H1 (cell line): ENCODE data around the gene ACAP2. TPM values are rescaled to one million over a fixed set of nuclear protein-coding genes. Genes with fewer than 3 reads are reported as not detected.

ENCODE experiments used
- CTCF ChIA-PET: fragments of 300-600 bp; sonication (Branson Sonifier 250); formaldehyde crosslinking; loops from one replicate; lab custom pipeline; 2021; ENCODE audit not compliant: partially characterized antibody; lab: Charles Lee
- POLR2A ChIA-PET: fragments of 300-600 bp; sonication (Branson Sonifier 250); formaldehyde crosslinking; loops from one replicate; lab custom pipeline; 2021; ENCODE audit warnings: inconsistent platforms; ENCODE audit not compliant: partially characterized antibody; lab: Charles Lee
- DNase-seq, 2 experiments: peaks; one replicate each; pipeline versions ENCODE4 v3.0.0 to v3.0.0-alpha.2; 2010 to 2022; ENCODE audit warnings: low spot score in 2 of 2, low read depth in 1 of 2, mixed read lengths in 1 of 2
- FAIRE-seq: peaks from 2 replicates; lab custom pipeline; 2011; peaks lifted over from hg19 to GRCh38; lab: Jason Lieb, UNC
- H2AFZ ChIP-seq: 2 replicates; pipeline ENCODE4 v1.8.1; 2012; ENCODE audit warnings: low read length, inconsistent platforms
- H2AK5ac ChIP-seq: 2 replicates; pipeline ENCODE4 v1.6.1; 2013; ENCODE audit warnings: low read depth, low read length
- H2BK120ac ChIP-seq: replicated peaks from 2 replicates; pipeline ENCODE3; 2013; ENCODE audit warnings: low read depth, low read length, inconsistent platforms
- H2BK12ac ChIP-seq: 2 replicates; pipeline ENCODE4 v1.6.1; 2013; ENCODE audit warnings: low read depth, low read length
- H2BK15ac ChIP-seq: 2 replicates; pipeline ENCODE4 v1.6.1; 2013; ENCODE audit warnings: low read length
- H2BK20ac ChIP-seq: 2 replicates; pipeline ENCODE4 v1.6.1; 2013; ENCODE audit warnings: low read length
- H2BK5ac ChIP-seq: 2 replicates; pipeline ENCODE4 v1.6.1; 2013; ENCODE audit warnings: low read depth, low read length
- H3K14ac ChIP-seq: 2 replicates; pipeline ENCODE4 v1.6.1; 2013; ENCODE audit warnings: inconsistent platforms; ENCODE audit not compliant: insufficient read length
- H3K18ac ChIP-seq: 2 replicates; pipeline ENCODE4 v1.6.1; 2013; ENCODE audit warnings: low read length; ENCODE audit errors: extremely low read depth
- H3K23ac ChIP-seq: 2 replicates; pipeline ENCODE4 v1.6.1; 2013; ENCODE audit warnings: inconsistent platforms; ENCODE audit not compliant: insufficient read length
- H3K23me2 ChIP-seq: 2 replicates; pipeline ENCODE4 v1.6.1; 2013; ENCODE audit warnings: low read depth, low read length
- H3K27ac ChIP-seq: 2 replicates; pipeline ENCODE4 v1.6.1; 2011; ENCODE audit warnings: low read depth, low read length, inconsistent platforms
- H3K27me3 ChIP-seq, 4 experiments: replicated peaks in 1 of 4; 1 replicate in 1 of 4; 2 replicates in 3 of 4; pipeline versions ENCODE4 v1.6.1 to v1.8.1; 2011 to 2013; ENCODE audit warnings: low read length in 3 of 4, mild to moderate bottlenecking in 3 of 4, inconsistent platforms in 2 of 4, mixed read lengths in 2 of 4, moderate library complexity in 1 of 4; ENCODE audit not compliant: control insufficient read depth in 3 of 4, insufficient read depth in 3 of 4; ENCODE audit errors: extremely low read depth in 1 of 4
- H3K36me3 ChIP-seq, 4 experiments: 2 replicates each; pipeline versions ENCODE4 v1.6.1 to v1.8.1; 2011 to 2013; ENCODE audit warnings: mild to moderate bottlenecking in 4 of 4, low read length in 3 of 4, moderate library complexity in 2 of 4, control low read depth in 1 of 4, inconsistent platforms in 1 of 4; ENCODE audit not compliant: insufficient read depth in 4 of 4, control insufficient read depth in 2 of 4
- H3K4ac ChIP-seq: replicated peaks from 2 replicates; pipeline ENCODE3; 2013; ENCODE audit warnings: low read length, low read depth, mixed read lengths, inconsistent platforms; ENCODE audit not compliant: insufficient read length
- H3K4me1 ChIP-seq, 4 experiments: replicated peaks in 1 of 4; 1 replicate in 1 of 4; 2 replicates in 3 of 4; pipeline versions ENCODE4 v1.6.1 to v1.8.1; 2011 to 2013; ENCODE audit warnings: low read length in 3 of 4, inconsistent platforms in 2 of 4, mixed read lengths in 1 of 4; ENCODE audit not compliant: insufficient read depth in 4 of 4, control insufficient read depth in 3 of 4
- H3K4me2 ChIP-seq, 2 experiments: 2 replicates each; pipeline versions ENCODE4 v1.6.1 to v1.8.1; 2011 to 2013; ENCODE audit warnings: low read depth in 2 of 2, low read length in 2 of 2, control low read depth in 1 of 2, inconsistent platforms in 1 of 2, mild to moderate bottlenecking in 1 of 2; ENCODE audit not compliant: insufficient read depth in 1 of 2
- H3K4me3 ChIP-seq, 4 experiments: fragments of 200-600, 300-600 bp in 1 of 4; sonication (generic), shearing (Covaris generic), sonication (Bioruptor Twin) in 1 of 4; 2 replicates each; pipeline versions ENCODE4 v1.5.1 to v1.8.1; 2011 to 2016; ENCODE audit warnings: low read length in 4 of 4, low read depth in 3 of 4, control low read depth in 2 of 4, inconsistent platforms in 2 of 4, mild to moderate bottlenecking in 2 of 4, mixed read lengths in 1 of 4, moderate library complexity in 1 of 4; ENCODE audit not compliant: insufficient read depth in 2 of 4; ENCODE audit errors: extremely low read depth in 1 of 4
- H3K56ac ChIP-seq: replicated peaks from 2 replicates; pipeline ENCODE3; 2013; ENCODE audit warnings: low read depth, mild to moderate bottlenecking, mixed read lengths, low read length, inconsistent platforms; ENCODE audit not compliant: insufficient read length
- H3K79me1 ChIP-seq: 2 replicates; pipeline ENCODE4 v1.6.1; 2013; ENCODE audit warnings: low read depth, low read length, control low read depth
- H3K79me2 ChIP-seq, 2 experiments: 2 replicates each; pipeline versions ENCODE4 v1.6.1 to v1.8.1; 2012 to 2013; ENCODE audit warnings: low read length in 2 of 2, mild to moderate bottlenecking in 2 of 2, inconsistent platforms in 1 of 2; ENCODE audit not compliant: insufficient read depth in 2 of 2, control insufficient read depth in 1 of 2
- H3K9ac ChIP-seq, 4 experiments: replicated peaks in 1 of 4; 1 replicate in 1 of 4; 2 replicates in 3 of 4; pipeline versions ENCODE4 v1.6.1 to v1.8.1; 2011 to 2013; ENCODE audit warnings: low read depth in 3 of 4, low read length in 3 of 4, control low read depth in 2 of 4, mild to moderate bottlenecking in 2 of 4, moderate library complexity in 2 of 4, inconsistent platforms in 1 of 4; ENCODE audit errors: extremely low read depth in 1 of 4
- H3K9me3 ChIP-seq, 2 experiments: 2 replicates each; pipeline versions ENCODE4 v1.6.1 to v1.8.1; 2012 to 2013; ENCODE audit warnings: mild to moderate bottlenecking in 2 of 2, moderate library complexity in 2 of 2, control low read depth in 1 of 2, inconsistent platforms in 1 of 2, low read depth in 1 of 2, low read length in 1 of 2, mixed read lengths in 1 of 2; ENCODE audit not compliant: insufficient read depth in 2 of 2
- H4K20me1 ChIP-seq, 2 experiments: replicated peaks in 1 of 2; 2 replicates each; pipeline versions ENCODE3 to v1.8.1; 2011 to 2013; ENCODE audit warnings: inconsistent platforms in 2 of 2, low read length in 2 of 2, mild to moderate bottlenecking in 1 of 2; ENCODE audit not compliant: insufficient read depth in 2 of 2, control insufficient read depth in 1 of 2
- H4K5ac ChIP-seq: 2 replicates; pipeline ENCODE4 v1.6.1; 2013; ENCODE audit warnings: low read length, low read depth, mixed read lengths, inconsistent platforms; ENCODE audit not compliant: insufficient read length
- H4K8ac ChIP-seq: 2 replicates; pipeline ENCODE4 v1.8.0; 2013; ENCODE audit warnings: mild to moderate bottlenecking, moderate library complexity, low read length, inconsistent platforms; ENCODE audit not compliant: insufficient read depth; ENCODE audit errors: extremely low read depth
- H4K91ac ChIP-seq: replicated peaks from 2 replicates; pipeline ENCODE3; 2013; ENCODE audit warnings: low read length, mixed read lengths, inconsistent platforms; ENCODE audit not compliant: insufficient read length
- ASH2L ChIP-seq: fragments of 200-600, 300-600 bp; sonication (generic); IDR thresholded peaks from one replicate; pipeline ENCODE4 v1.7.1; 2017; ENCODE audit warnings: low read length
- MAFK ChIP-seq: IDR thresholded peaks from 2 replicates; pipeline ENCODE4 v1.6.1; 2012; ENCODE audit warnings: low read depth, mild to moderate bottlenecking, improper control_type of control experiment, low read length
- RAD21 ChIP-seq, 2 experiments: IDR thresholded peaks in 1 of 2; conservative IDR thresholded peaks in 1 of 2; 2 replicates each; pipeline ENCODE4 v1.6.1; 2011; ENCODE audit warnings: low read depth in 2 of 2, low read length in 2 of 2, improper control_type of control experiment in 1 of 2, inconsistent platforms in 1 of 2, mild to moderate bottlenecking in 1 of 2, moderate library complexity in 1 of 2
- RNF2 ChIP-seq: fragments of 200-900, 300-1000 bp; sonication (generic); IDR thresholded peaks from 2 replicates; pipeline ENCODE4 v1.7.1; 2016; ENCODE audit warnings: borderline replicate concordance, low read depth, mild to moderate bottlenecking, antibody characterized with exemption, low read length; ENCODE audit not compliant: poor library complexity, severe bottlenecking; ENCODE audit errors: missing control alignments
- SIN3A ChIP-seq, 2 experiments: IDR thresholded peaks in 1 of 2; conservative IDR thresholded peaks in 1 of 2; 2 replicates each; pipeline ENCODE4 v1.6.1; 2011 to 2012; ENCODE audit warnings: low read length in 2 of 2, improper control_type of control experiment in 1 of 2, low read depth in 1 of 2, mild to moderate bottlenecking in 1 of 2
- SP4 ChIP-seq: IDR thresholded peaks from 2 replicates; pipeline ENCODE4 v1.6.1; 2012; ENCODE audit warnings: low read length, inconsistent platforms
- WGBS, 2 experiments: shearing (Covaris generic) in 1 of 2; methylation state at CpG; one replicate each; pipeline versions ENCODE4 v1.1.6 to v1.1.7; 2013 to 2015; ENCODE audit warnings: low lambda C conversion rate in 2 of 2, mixed read lengths in 2 of 2, inconsistent platforms in 1 of 2, low coverage in 1 of 2, missing lambda C conversion rate in 1 of 2; ENCODE audit not compliant: insufficient replicate concordance in 2 of 2, insufficient coverage in 1 of 2, insufficient read length in 1 of 2; ENCODE audit errors: extremely low coverage in 1 of 2, missing lambda C conversion rate in 1 of 2; 5-methylcytosine and 5-hydroxymethylcytosine counted together
- polyA plus RNA-seq, 7 experiments: library from polyadenylated mRNA; depleted of rRNA in 3 of 7; stranded (reverse) in 5 of 7; unstranded in 2 of 7; fragments of >200 nt in 5 of 7; fragments of 200-250 nt in 2 of 7; gene quantifications; 1 replicate in 5 of 7; 2 replicates in 1 of 7; 4 replicates in 1 of 7; pipeline versions ENCODE4 v1.2.1 to v1.2.3, GENCODE V29; 2011 to 2013; ENCODE audit warnings: missing spikeins in 2 of 7, mixed read lengths in 2 of 7
- total RNA-seq: library from RNA; stranded (reverse); fragmentation: NEBNext Ultra II Directional; extraction: Animal tissue kit (Norgen Biotek cat#: 25700); gene quantifications from 2 replicates; pipeline ENCODE4 v1.2.1, GENCODE V29; 2021

Gene ACAP2
- total and polyA plus RNA-seq, 2 of the 8 experiments (the other 6 are each of a cell fraction or from before 2014, with no cell fraction given), result 7.7 to 37.3 TPM

DNA sequence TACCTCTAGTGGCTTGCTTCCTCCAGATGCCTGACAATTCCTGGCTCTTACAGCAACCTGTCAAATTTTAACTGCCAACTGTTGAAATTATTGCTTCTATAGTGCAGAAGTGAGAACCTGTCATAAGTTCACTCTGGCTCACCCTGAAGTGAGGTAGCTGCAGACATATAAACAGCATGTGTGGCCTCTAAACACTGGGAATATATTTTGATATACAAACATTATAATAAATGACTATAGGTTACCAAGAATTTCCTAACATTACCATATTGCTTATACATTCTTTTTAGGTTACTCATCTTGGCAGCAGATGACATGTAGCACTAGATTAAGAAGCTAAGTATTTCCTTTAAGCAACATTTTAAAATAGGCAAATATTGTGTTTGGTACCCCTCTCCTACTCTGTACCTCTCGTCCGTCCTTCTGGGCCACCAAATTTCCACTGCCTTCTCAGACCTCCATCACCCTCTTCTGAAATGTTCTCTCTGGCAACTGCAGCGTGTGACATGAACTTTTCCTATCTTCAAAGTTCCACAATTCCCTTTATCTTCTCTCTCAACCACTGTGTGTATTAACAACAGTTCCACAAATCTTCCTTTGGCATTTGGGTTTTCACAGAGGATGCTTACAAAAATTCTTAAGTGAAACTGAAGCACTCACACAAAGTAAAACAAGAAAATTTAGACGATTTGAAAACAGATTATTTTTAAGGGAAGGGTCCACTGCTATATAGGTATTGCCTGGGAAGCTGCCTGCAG lies 156.5 kb downstream of the ACAP2 start:
- Histone ChIP-seq H2BK20ac (no peak overlapping the region), H2BK120ac (no peak overlapping the region), H3K4me3 (no peak overlapping the region), H2AK5ac (no peak overlapping the region), H3K4ac (no peak overlapping the region), H3K27ac (no peak overlapping the region), H3K27me3 (no peaks in the 10 kb centered on the region), H3K9me3 (no peaks in the 10 kb centered on the region), H3K36me3 (peaks cover 0 to 15% (median 1%) of the 10 kb centered on the region in 4 experiments; a peak in 3 of 8 replicates), H3K9ac (no peak overlapping the region), H4K5ac (no peak overlapping the region), H4K91ac (no peak overlapping the region), H2BK12ac (no peak overlapping the region), H3K56ac (no peak overlapping the region), H2AFZ (no peak overlapping the region), H3K79me2 (no peaks in the 10 kb centered on the region), H2BK5ac (no peak overlapping the region), H4K8ac (no peak overlapping the region), H3K4me1 (no peaks in the 10 kb centered on the region), H3K23me2 (no peaks in the 10 kb centered on the region), H3K4me2 (no peak overlapping the region), H3K79me1 (no peaks in the 10 kb centered on the region), H3K23ac (no peak overlapping the region), H2BK15ac (no peak overlapping the region), H3K18ac (no peak overlapping the region), H4K20me1 (no peaks in the 10 kb centered on the region), H3K14ac (no peak overlapping the region)
- no peak for FAIRE-seq
- no peak for DNase-seq
- 73% methylated on average over 4 of the region's 4 CpGs; no CpG with 5 or more reads in 1 of the 2 experiments for WGBS, 2 experiments
- ChIA-PET POLR2A (interaction anchor here (0.8 kb wide), 1 partner anchor 15 kb away, joined by 3 read pairs; the partner anchor contains the start of gene XXYLT1), CTCF (no interaction called here)
- TF ChIP-seq RNF2 (no peak), MAFK (no peak), SIN3A (conservative IDR thresholded peaks at IDR 0.05 in 1 of 2, IDR thresholded peaks at IDR 0.05 in 1 of 2; ENCODE audit: low read depth in 1 of 2, low read length in 2 of 2) (no peak), SP4 (no peak), ASH2L (no peak), RAD21 (IDR thresholded peaks at IDR 0.05 in 1 of 2, conservative IDR thresholded peaks at IDR 0.05 in 1 of 2; ENCODE audit: low read depth in 2 of 2, low read length in 2 of 2) (no peak)
